ENCODE results near the gene LRFN3. TPM values are rescaled to one million over a fixed set of nuclear protein-coding genes. Genes with fewer than 3 reads are reported as not detected.

LRFN3 gene
- total and polyA plus RNA-seq, 2 donors (not counting 1 experiment from before 2014, with no cell fraction given) = 2.2 to 2.6 TPM

DNA sequence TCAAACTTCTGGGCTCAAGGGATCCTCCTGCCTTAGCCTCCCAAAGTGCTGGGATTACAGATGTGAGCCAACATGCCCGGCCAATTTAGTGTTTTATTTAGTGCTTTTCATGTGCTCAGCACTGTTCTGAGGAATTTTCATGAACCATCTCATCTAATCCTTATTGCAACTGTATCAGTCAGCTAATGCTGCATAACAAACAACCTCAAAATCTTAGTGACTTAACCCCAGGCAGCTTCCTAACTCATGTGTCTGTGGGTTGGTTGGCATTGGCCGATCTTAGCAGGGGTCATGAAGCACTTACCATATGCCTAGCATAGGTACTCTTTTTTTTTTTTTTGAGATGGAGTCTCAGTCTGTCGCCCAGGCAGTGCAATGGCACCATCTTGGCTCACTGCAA, 52.6 kb downstream of the LRFN3 start:
- no peak for DNase-seq (ENCODE audit: low read depth in 2 of 2)
- Histone ChIP-seq H3K4me3 (replicated peaks in 1 of 4; ENCODE audit: control extremely low read depth in 1 of 4, insufficient read depth in 1 of 4, low read depth in 3 of 4, low read length in 4 of 4) (no peak overlapping the region), H3K27ac (ENCODE audit: insufficient read depth, low read length) (no peak overlapping the region), H3K36me3 (ENCODE audit: control insufficient read depth, insufficient read depth, low read length) (no peaks in the 10 kb centered on the region), H3K79me2 (ENCODE audit: control insufficient read depth, insufficient read depth, low read length) (no peaks in the 10 kb centered on the region), H3K9ac (ENCODE audit: insufficient read depth, low read length) (no peak overlapping the region), H3K4me2 (ENCODE audit: extremely low read depth, insufficient read depth, low read length) (no peak overlapping the region), H2AFZ (ENCODE audit: low read length) (no peak overlapping the region), H3K9me3 (ENCODE audit: control insufficient read depth, insufficient read depth, low read depth, low read length) (no peaks in the 10 kb centered on the region), H3K4me1 (ENCODE audit: control insufficient read depth, extremely low read depth, insufficient read depth, low read length) (no peaks in the 10 kb centered on the region), H3K27me3 (ENCODE audit: control insufficient read depth, insufficient read depth, low read length) (peaks cover 14% of the 10 kb centered on the region), H4K20me1 (ENCODE audit: control insufficient read depth, extremely low read depth, insufficient read depth, low read length) (no peaks in the 10 kb centered on the region)
- no peak for TF ChIP-seq EZH2 (IDR thresholded peaks at IDR 0.05; ENCODE audit: low read length, missing control alignments)
- TF ChIP-seq, protein P1, sequence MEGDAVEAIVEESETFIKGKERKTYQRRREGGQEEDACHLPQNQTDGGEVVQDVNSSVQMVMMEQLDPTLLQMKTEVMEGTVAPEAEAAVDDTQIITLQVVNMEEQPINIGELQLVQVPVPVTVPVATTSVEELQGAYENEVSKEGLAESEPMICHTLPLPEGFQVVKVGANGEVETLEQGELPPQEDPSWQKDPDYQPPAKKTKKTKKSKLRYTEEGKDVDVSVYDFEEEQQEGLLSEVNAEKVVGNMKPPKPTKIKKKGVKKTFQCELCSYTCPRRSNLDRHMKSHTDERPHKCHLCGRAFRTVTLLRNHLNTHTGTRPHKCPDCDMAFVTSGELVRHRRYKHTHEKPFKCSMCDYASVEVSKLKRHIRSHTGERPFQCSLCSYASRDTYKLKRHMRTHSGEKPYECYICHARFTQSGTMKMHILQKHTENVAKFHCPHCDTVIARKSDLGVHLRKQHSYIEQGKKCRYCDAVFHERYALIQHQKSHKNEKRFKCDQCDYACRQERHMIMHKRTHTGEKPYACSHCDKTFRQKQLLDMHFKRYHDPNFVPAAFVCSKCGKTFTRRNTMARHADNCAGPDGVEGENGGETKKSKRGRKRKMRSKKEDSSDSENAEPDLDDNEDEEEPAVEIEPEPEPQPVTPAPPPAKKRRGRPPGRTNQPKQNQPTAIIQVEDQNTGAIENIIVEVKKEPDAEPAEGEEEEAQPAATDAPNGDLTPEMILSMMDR (conservative IDR thresholded peaks at IDR 0.05 in 1 of 2, IDR thresholded peaks at IDR 0.05 in 1 of 2; ENCODE audit: low read depth in 1 of 2, low read length in 2 of 2) = no peak

DNA sequence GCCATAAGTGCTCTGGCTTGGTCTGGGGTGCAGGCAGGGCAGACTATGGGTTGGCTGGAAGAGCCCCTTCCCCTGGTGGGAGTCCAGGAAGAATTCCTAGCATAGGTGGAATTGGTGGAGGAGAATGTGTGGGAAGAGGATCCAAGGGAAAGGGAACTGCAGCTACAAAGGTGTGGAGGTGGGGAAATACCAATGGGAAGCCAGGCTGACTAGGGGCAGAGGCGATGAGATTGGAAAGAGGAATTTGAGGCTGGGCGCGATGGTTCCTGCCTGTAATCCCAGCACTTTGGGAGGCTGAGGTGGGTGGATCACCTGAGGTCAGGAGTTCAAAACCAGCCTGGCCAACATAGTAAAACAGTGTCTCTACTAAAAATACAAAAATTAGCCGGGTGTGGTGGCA, 54.0 kb downstream of the LRFN3 start:
- Histone ChIP-seq H3K27ac (ENCODE audit: insufficient read depth, low read length) (no peak overlapping the region), H3K9me3 (ENCODE audit: control insufficient read depth, insufficient read depth, low read depth, low read length) (no peaks in the 10 kb centered on the region), H3K4me1 (ENCODE audit: control insufficient read depth, extremely low read depth, insufficient read depth, low read length) (no peaks in the 10 kb centered on the region), H3K4me2 (ENCODE audit: extremely low read depth, insufficient read depth, low read length) (no peak overlapping the region), H3K9ac (ENCODE audit: insufficient read depth, low read length) (no peak overlapping the region), H4K20me1 (ENCODE audit: control insufficient read depth, extremely low read depth, insufficient read depth, low read length) (no peaks in the 10 kb centered on the region), H3K79me2 (ENCODE audit: control insufficient read depth, insufficient read depth, low read length) (no peaks in the 10 kb centered on the region), H2AFZ (ENCODE audit: low read length) (no peak overlapping the region), H3K36me3 (ENCODE audit: control insufficient read depth, insufficient read depth, low read length) (no peaks in the 10 kb centered on the region), H3K4me3 (replicated peaks in 1 of 4; ENCODE audit: control extremely low read depth in 1 of 4, insufficient read depth in 1 of 4, low read depth in 3 of 4, low read length in 4 of 4) (no peak overlapping the region), H3K27me3 (ENCODE audit: control insufficient read depth, insufficient read depth, low read length) (peaks cover 14% of the 10 kb centered on the region)
- no peak for TF ChIP-seq EZH2 (IDR thresholded peaks at IDR 0.05; ENCODE audit: low read length, missing control alignments)
- TF ChIP-seq, protein P1 (conservative IDR thresholded peaks at IDR 0.05 in 1 of 2, IDR thresholded peaks at IDR 0.05 in 1 of 2; ENCODE audit: low read depth in 1 of 2, low read length in 2 of 2) = no peak
- DNase-seq (ENCODE audit: low read depth in 2 of 2) = no peak

DNA sequence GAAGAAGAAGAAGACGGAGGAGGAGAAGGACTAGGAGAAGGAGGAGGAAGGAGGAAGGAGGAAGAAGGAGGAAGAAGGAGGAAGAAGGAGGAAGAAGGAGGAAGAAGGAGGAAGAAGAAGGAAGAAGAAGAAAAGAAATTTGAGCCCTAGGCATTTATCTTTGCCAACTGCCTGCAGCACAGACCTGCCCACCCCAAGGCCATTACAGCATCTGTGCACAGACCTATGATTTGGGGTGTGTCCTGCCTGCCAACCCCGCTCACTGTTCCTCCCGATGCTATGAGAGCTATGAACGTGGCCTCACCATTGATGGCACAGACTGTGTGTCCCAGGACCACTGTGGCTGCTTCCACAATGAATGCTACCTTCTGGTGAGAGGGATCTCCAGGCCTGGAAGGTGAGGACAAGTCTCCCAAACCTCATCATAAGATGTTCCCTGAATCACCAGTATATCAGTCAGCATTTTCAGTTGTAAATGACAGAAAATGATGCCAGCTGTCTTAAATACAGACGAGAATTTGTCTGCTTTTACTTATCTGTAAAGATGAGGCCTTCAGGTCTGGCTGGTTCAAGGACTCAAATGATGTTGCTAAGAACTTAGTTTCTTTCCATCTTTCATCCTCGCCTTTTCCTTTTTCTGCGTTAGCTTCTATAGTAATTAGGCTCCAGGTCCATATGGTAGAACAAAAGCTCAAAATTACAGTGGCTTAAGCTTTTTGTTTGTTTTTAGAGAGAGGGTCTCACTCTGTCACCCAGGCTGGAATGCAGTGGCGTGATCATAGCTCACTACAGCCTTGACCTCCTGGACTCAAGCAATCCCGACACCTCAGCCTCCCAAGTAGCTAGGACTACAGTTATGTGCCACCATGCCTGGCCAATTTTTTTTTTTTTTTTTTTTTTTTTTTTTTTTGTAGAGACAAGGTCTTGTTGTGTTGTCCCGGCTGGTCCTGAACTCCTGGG, 54.9 kb downstream of the LRFN3 start:
- Histone ChIP-seq H2AFZ (ENCODE audit: low read length) (no peak overlapping the region), H3K9me3 (ENCODE audit: control insufficient read depth, insufficient read depth, low read depth, low read length) (no peaks in the 10 kb centered on the region), H3K36me3 (ENCODE audit: control insufficient read depth, insufficient read depth, low read length) (no peaks in the 10 kb centered on the region), H3K4me3 (replicated peaks in 1 of 4; ENCODE audit: control extremely low read depth in 1 of 4, insufficient read depth in 1 of 4, low read depth in 3 of 4, low read length in 4 of 4) (no peak overlapping the region), H3K4me2 (ENCODE audit: extremely low read depth, insufficient read depth, low read length) (no peak overlapping the region), H3K9ac (ENCODE audit: insufficient read depth, low read length) (no peak overlapping the region), H3K4me1 (ENCODE audit: control insufficient read depth, extremely low read depth, insufficient read depth, low read length) (no peaks in the 10 kb centered on the region), H3K79me2 (ENCODE audit: control insufficient read depth, insufficient read depth, low read length) (peaks cover 6% of the 10 kb centered on the region), H4K20me1 (ENCODE audit: control insufficient read depth, extremely low read depth, insufficient read depth, low read length) (no peaks in the 10 kb centered on the region), H3K27ac (ENCODE audit: insufficient read depth, low read length) (no peak overlapping the region), H3K27me3 (ENCODE audit: control insufficient read depth, insufficient read depth, low read length) (peaks cover 12% of the 10 kb centered on the region)
- no peak for DNase-seq (ENCODE audit: low read depth in 2 of 2)
- TF ChIP-seq, protein P1 (conservative IDR thresholded peaks at IDR 0.05 in 1 of 2, IDR thresholded peaks at IDR 0.05 in 1 of 2; ENCODE audit: low read depth in 1 of 2, low read length in 2 of 2) = no peak
- TF ChIP-seq EZH2 (IDR thresholded peaks at IDR 0.05; ENCODE audit: low read length, missing control alignments) = no peak

Measured in fibroblast of lung (primary cell).